ENCODE data around the gene OR10V1.

Gene OR10V1

GRCh38 chr11:59719556-59719955 lies 5.9 kb upstream of the OR10V1 start:
- no peak for TF ChIP-seq SIN3A (IDR thresholded peaks at IDR 0.05; ENCODE audit: borderline replicate concordance, insufficient read depth, low read length)
- TF ChIP-seq POLR2AphosphoS5 (IDR thresholded peaks at IDR 0.05; ENCODE audit: low read depth, low read length): no peak
- TF ChIP-seq TAF1 (IDR thresholded peaks at IDR 0.05; ENCODE audit: borderline replicate concordance, insufficient read depth, low read length): no peak
- TF ChIP-seq REST (IDR thresholded peaks at IDR 0.05; ENCODE audit: insufficient read depth in 1 of 2, low read depth in 2 of 2, low read length in 2 of 2): no peak
- TF ChIP-seq FOXP2 (optimal IDR thresholded peaks at IDR 0.05; ENCODE audit: borderline replicate concordance, extremely low read depth, extremely low read length, insufficient read depth): no peak

- TF ChIP-seq POLR2AphosphoS5 (IDR thresholded peaks at IDR 0.05; ENCODE audit: low read depth, low read length) (no peak), SIN3A (IDR thresholded peaks at IDR 0.05; ENCODE audit: borderline replicate concordance, insufficient read depth, low read length) (no peak), TAF1 (IDR thresholded peaks at IDR 0.05; ENCODE audit: borderline replicate concordance, insufficient read depth, low read length) (no peak), FOXP2 (optimal IDR thresholded peaks at IDR 0.05; ENCODE audit: borderline replicate concordance, extremely low read depth, extremely low read length, insufficient read depth) (no peak), REST (IDR thresholded peaks at IDR 0.05; ENCODE audit: insufficient read depth in 1 of 2, low read depth in 2 of 2, low read length in 2 of 2) (no peak)
Observed at GRCh38 chr11:59716051-59716450, 2.4 kb upstream of the OR10V1 start.

GRCh38 chr11:59710136-59710847 lies 3.4 kb downstream of the OR10V1 start:
- TF ChIP-seq FOXP2 (optimal IDR thresholded peaks at IDR 0.05; ENCODE audit: borderline replicate concordance, extremely low read depth, extremely low read length, insufficient read depth) (no peak), POLR2AphosphoS5 (IDR thresholded peaks at IDR 0.05; ENCODE audit: low read depth, low read length) (no peak), SIN3A (IDR thresholded peaks at IDR 0.05; ENCODE audit: borderline replicate concordance, insufficient read depth, low read length) (no peak), REST (IDR thresholded peaks at IDR 0.05; ENCODE audit: insufficient read depth in 1 of 2, low read depth in 2 of 2, low read length in 2 of 2) (no peak), TAF1 (IDR thresholded peaks at IDR 0.05; ENCODE audit: borderline replicate concordance, insufficient read depth, low read length) (no peak)

- no peak for TF ChIP-seq TAF1 (IDR thresholded peaks at IDR 0.05; ENCODE audit: borderline replicate concordance, insufficient read depth, low read length)
- TF ChIP-seq SIN3A (IDR thresholded peaks at IDR 0.05; ENCODE audit: borderline replicate concordance, insufficient read depth, low read length): no peak
- TF ChIP-seq REST (IDR thresholded peaks at IDR 0.05; ENCODE audit: insufficient read depth in 1 of 2, low read depth in 2 of 2, low read length in 2 of 2): no peak
- TF ChIP-seq POLR2AphosphoS5 (IDR thresholded peaks at IDR 0.05; ENCODE audit: low read depth, low read length): no peak
- no peak for TF ChIP-seq FOXP2 (optimal IDR thresholded peaks at IDR 0.05; ENCODE audit: borderline replicate concordance, extremely low read depth, extremely low read length, insufficient read depth)
Observed at GRCh38 chr11:59708537-59708936, 5.1 kb downstream of the OR10V1 start.

Measured in PFSK-1 (cell line).